Thyroid gland (tissue), 4 donors: ENCODE measurements around the gene TOM1.

ENCODE experiments used
- CTCF ChIP-seq, 6 experiments: fragments of 200-600 bp in 3 of 6; fragments of 450-650 bp in 3 of 6; sonication (generic) in 3 of 6; IDR thresholded peaks; one replicate each; pipeline ENCODE4 v1.5.1; 2016 to 2019; ENCODE audit warnings: antibody characterized with exemption in 6 of 6, mild to moderate bottlenecking in 2 of 6, inconsistent platforms in 1 of 6, moderate library complexity in 1 of 6
- POLR2A ChIP-seq, 2 donors: fragments of 450-650 bp; IDR thresholded peaks; one replicate each; pipeline ENCODE4 v1.6.1; 2017; ENCODE audit warnings: antibody characterized with exemption in 2 of 2, mild to moderate bottlenecking in 2 of 2, moderate library complexity in 1 of 2

- TF ChIP-seq CTCF (IDR thresholded peaks at IDR 0.05) = no peak
- no peak for TF ChIP-seq POLR2A (IDR thresholded peaks at IDR 0.05)
These were observed 11.9 kb downstream of the TOM1 start for GRCh38 chr22:35311551-35311999.
